ENCODE measurements around the gene FXR2. TPM values are rescaled to one million over a fixed set of nuclear protein-coding genes. Genes with fewer than 3 reads are reported as not detected.
"Not testable (repeated sequence)": the region's sequence is repeated elsewhere in the genome, so short reads cannot be mapped to it uniquely, and the experiment has no call there.

FXR2 gene
- total and polyA plus RNA-seq, 10 of the 15 experiments (the other 5 are each of a cell fraction or from before 2014, with no cell fraction given), result 1.6 to 33.3 (median 22.0) TPM

- H3K9ac ChIP-seq (ENCODE audit: control insufficient read depth, insufficient read depth, low read length); ATAC-seq; H4K20me1 ChIP-seq (ENCODE audit: control insufficient read depth, insufficient read depth); H3K4me2 ChIP-seq (ENCODE audit: control insufficient read depth, insufficient read depth); H3K9me3 ChIP-seq (replicated peaks; ENCODE audit: control insufficient read depth, insufficient read depth, low read length); FAIRE-seq; in situ Hi-C loops (cut with MboI); SMC1A ChIA-PET (ENCODE audit: uncharacterized antibody, unreplicated experiment); H3K4me3 ChIP-seq; H3K4me1 ChIP-seq (ENCODE audit: control insufficient read depth, insufficient read depth, low read length); H3K27ac ChIP-seq (ENCODE audit: control insufficient read depth, insufficient read depth); H3K79me2 ChIP-seq (ENCODE audit: control insufficient read depth, insufficient read depth, low read length); DNase-seq (ENCODE audit: low read depth, low spot score); BruUV-seq (replicated peaks); H3K27me3 ChIP-seq (replicated peaks in 1 of 2; ENCODE audit: control insufficient read depth in 2 of 2, insufficient read depth in 2 of 2, low read length in 1 of 2); intact Hi-C loops (cut with micrococcal nuclease; ENCODE audit: unreplicated experiment); H3K36me3 ChIP-seq (ENCODE audit: control insufficient read depth in 2 of 2, insufficient read depth in 2 of 2, low read length in 1 of 2); H2AFZ ChIP-seq (ENCODE audit: control insufficient read depth, low read depth, low read length): not testable (repeated sequence)
- ChIA-PET RAD21 (ENCODE audit: unreplicated experiment) (interaction anchor here (3.0 kb wide), 1 partner anchor 11 kb away, joined by 20 read pairs; the partner anchor contains the start of gene FXR2), POLR2A (interaction anchor here (0.7 to 2.7 kb wide), 3 partner anchors 61 to 813 kb away, joined by 3 to 33 read pairs (median 5); partner anchors contain the start of genes TP53 and WRAP53), CTCF (interaction anchor here (2.6 kb wide), 1 partner anchor 11 kb away, joined by 22 read pairs; the partner anchor contains the start of gene FXR2)
- WGBS (ENCODE audit: insufficient coverage, insufficient replicate concordance, low lambda C conversion rate, missing lambda C conversion rate), result 98% methylated on average over 16 of the region's 16 CpGs
Observed at GRCh38 chr17:7625749-7626148, 11.1 kb upstream of the FXR2 start.

GRCh38 chr17:7623661-7624060 lies 9.0 kb upstream of the FXR2 start:
- Histone ChIP-seq H3K79me2 (ENCODE audit: control insufficient read depth, insufficient read depth, low read length) (peaks cover 2% of the 10 kb centered on the region), H3K9me3 (replicated peaks; ENCODE audit: control insufficient read depth, insufficient read depth, low read length) (no peaks in the 10 kb centered on the region), H3K4me2 (ENCODE audit: control insufficient read depth, insufficient read depth) (no peak overlapping the region), H3K9ac (ENCODE audit: control insufficient read depth, insufficient read depth, low read length) (no peak overlapping the region; the same call in 1 of the 2 replicates), H3K4me3 (no peak overlapping the region), H3K27me3 (replicated peaks in 1 of 2; ENCODE audit: control insufficient read depth in 2 of 2, insufficient read depth in 2 of 2, low read length in 1 of 2) (no peaks in the 10 kb centered on the region), H3K4me1 (ENCODE audit: control insufficient read depth, insufficient read depth, low read length) (peaks cover 3% of the 10 kb centered on the region), H3K27ac (ENCODE audit: control insufficient read depth, insufficient read depth) (no peak overlapping the region), H4K20me1 (ENCODE audit: control insufficient read depth, insufficient read depth) (no peaks in the 10 kb centered on the region), H3K36me3 (ENCODE audit: control insufficient read depth in 2 of 2, insufficient read depth in 2 of 2, low read length in 1 of 2) (no peaks in the 10 kb centered on the region), H2AFZ (ENCODE audit: control insufficient read depth, low read depth, low read length) (no peak overlapping the region)
- ChIA-PET RAD21 (ENCODE audit: unreplicated experiment) (interaction anchor here (1.3 kb wide), 1 partner anchor 64 kb away, joined by 3 read pairs; no protein-coding TSS in a partner anchor), CTCF (interaction anchor here (1.0 kb wide), 1 partner anchor 9 kb away, joined by 3 read pairs; the partner anchor contains the start of gene FXR2), SMC1A (ENCODE audit: uncharacterized antibody, unreplicated experiment) (no interaction called here), POLR2A (interaction anchor here (0.6 kb wide), 2 partner anchors 8 to 491 kb away, joined by 3 to 4 read pairs; no protein-coding TSS in a partner anchor)
- DNase-seq (ENCODE audit: low read depth, low spot score) (no peak), ATAC-seq (no peak), FAIRE-seq (no peak)
- in situ Hi-C loops (cut with MboI), result no loop called here
- WGBS (ENCODE audit: insufficient coverage, insufficient replicate concordance, low lambda C conversion rate, missing lambda C conversion rate), result 65% methylated on average over 5 of the region's 5 CpGs
- intact Hi-C loops (cut with micrococcal nuclease; ENCODE audit: unreplicated experiment), result no loop called here
- BruUV-seq (replicated peaks), result no TSS peak
- TF ChIP-seq MAX (IDR thresholded peaks at IDR 0.05; ENCODE audit: low read depth, low read length) (no peak), SMC3 (IDR thresholded peaks at IDR 0.05; ENCODE audit: borderline replicate concordance, low read length) (no peak), RELB (IDR thresholded peaks at IDR 0.05; ENCODE audit: low read depth) (no peak), RBBP5 (conservative IDR thresholded peaks at IDR 0.05) (no peak)
